A549 (cell line): Measurements from ENCODE around the gene PRKG1. TPM values are rescaled to one million over a fixed set of nuclear protein-coding genes. Genes with fewer than 3 reads are reported as not detected.

Experiments
- ATAC-seq, 2 experiments: fragments of 200-7000 bp in 1 of 2; fragments of >200 bp in 1 of 2; cut with Nextera tagmentation in 1 of 2; cut with Tn5 transposase in 1 of 2; 3 replicates each; pipeline versions ENCODE4 v1.8.0 to v1.9.1; 2018 to 2020; ENCODE audit warnings: mild to moderate bottlenecking in 1 of 2, moderate library complexity in 1 of 2
- CTCF ChIA-PET: fragments of 300-600 bp; sonication (Branson Sonifier 250); formaldehyde crosslinking; extraction: SDS; loops from one replicate; lab custom pipeline; 2021; ENCODE audit warnings: antibody characterized with exemption, inconsistent platforms; lab: Yijun Ruan, JAX
- POLR2A ChIA-PET: fragments of 350-600 bp; formaldehyde crosslinking; extraction: SDS; loops from one replicate; lab custom pipeline; 2021; ENCODE audit warnings: antibody characterized with exemption, inconsistent platforms; lab: Yijun Ruan, JAX
- DNase-seq, 2 experiments: peaks; one replicate each; pipeline versions ENCODE4 v3.0.0 to v3.0.0-alpha.2; 2011 to 2016; ENCODE audit warnings: low read depth in 1 of 2, low spot score in 1 of 2
- FAIRE-seq: peaks from 2 replicates; lab custom pipeline; 2011; peaks lifted over from hg19 to GRCh38; lab: Jason Lieb, UNC
- H3K27ac ChIP-seq, 2 experiments: fragments of >200 bp; sonication (Bioruptor Twin); formaldehyde crosslinking; 3 replicates each; pipeline ENCODE4 v1.5.1; 2016 to 2017
- H3K4me1 ChIP-seq: fragments of >200 bp; sonication (Bioruptor Twin); formaldehyde crosslinking; 3 replicates; pipeline ENCODE4 v1.6.1; 2016
- H3K4me2 ChIP-seq: fragments of >200 bp; sonication (Bioruptor Twin); formaldehyde crosslinking; 3 replicates; pipeline ENCODE4 v1.6.1; 2016
- H3K4me3 ChIP-seq: fragments of >200 bp; sonication (Bioruptor Twin); formaldehyde crosslinking; 3 replicates; pipeline ENCODE4 v1.5.1; 2016
- H3K9me3 ChIP-seq: fragments of >200 bp; sonication (Bioruptor Twin); formaldehyde crosslinking; 3 replicates; pipeline ENCODE4 v1.6.1; 2016
- BCL3 ChIP-seq: fragments of >200 bp; sonication (Bioruptor Twin); formaldehyde crosslinking; IDR thresholded peaks from 3 replicates; pipeline ENCODE4 v1.6.1; 2016
- CBX8 ChIP-seq: fragments of 200-600 bp; sonication (generic); IDR thresholded peaks from 2 replicates; pipeline ENCODE4 v1.6.1; 2016
- CEBPB ChIP-seq, 2 experiments: fragments of >200 bp in 1 of 2; sonication (Bioruptor Twin) in 1 of 2; formaldehyde crosslinking in 1 of 2; IDR thresholded peaks; 2 replicates each; pipeline ENCODE4 v1.6.1; 2012 to 2016
- CHD2 ChIP-seq: fragments of 150-350 bp; IDR thresholded peaks from 2 replicates; pipeline ENCODE4 v1.6.1; 2014; ENCODE audit warnings: low read length; ENCODE audit not compliant: partially characterized antibody
- E2F6 ChIP-seq: IDR thresholded peaks from 2 replicates; pipeline ENCODE4 v1.6.1; 2012; ENCODE audit warnings: low read depth, borderline replicate concordance
- EHMT2 ChIP-seq: fragments of 200-600 bp; sonication (generic); IDR thresholded peaks from 2 replicates; pipeline ENCODE4 v1.6.1; 2016; ENCODE audit warnings: antibody characterized with exemption, low read depth, mild to moderate bottlenecking, moderate library complexity
- ELK1 ChIP-seq: fragments of 150-350 bp; IDR thresholded peaks from 2 replicates; pipeline ENCODE4 v1.6.1; 2014; ENCODE audit warnings: low read depth, mild to moderate bottlenecking, low read length
- HDAC2 ChIP-seq: fragments of 200-600 bp; sonication (generic); IDR thresholded peaks from 2 replicates; pipeline ENCODE4 v1.6.1; 2016
- HMGXB4 ChIP-seq: fragments of 250-450 bp; sonication (Bioruptor Pico); IDR thresholded peaks from 2 replicates; pipeline ENCODE4 v1.5.0; 2021; ENCODE audit warnings: mild to moderate bottlenecking, moderate library complexity, borderline replicate concordance
- HOXA7 ChIP-seq: fragments of 250-450 bp; sonication (Bioruptor Pico); IDR thresholded peaks from 2 replicates; pipeline ENCODE4 v1.5.0; 2020; ENCODE audit warnings: mild to moderate bottlenecking, moderate library complexity
- KDM1A ChIP-seq: fragments of 200-600 bp; sonication (generic); IDR thresholded peaks from 2 replicates; pipeline ENCODE4 v1.6.1; 2016; ENCODE audit warnings: low read depth, mild to moderate bottlenecking
- KDM5A ChIP-seq: fragments of 200-600 bp; sonication (generic); IDR thresholded peaks from 2 replicates; pipeline ENCODE4 v1.6.1; 2016; ENCODE audit warnings: antibody characterized with exemption, mild to moderate bottlenecking
- MAFK ChIP-seq: fragments of 450-650 bp; IDR thresholded peaks from 2 replicates; pipeline ENCODE4 v1.6.1; 2014; ENCODE audit not compliant: partially characterized antibody
- MYC ChIP-seq: IDR thresholded peaks from 2 replicates; pipeline ENCODE4 v1.6.1; 2012; ENCODE audit warnings: mild to moderate bottlenecking, inconsistent platforms, low read length, improper control_type of control experiment, borderline replicate concordance
- NFE2L2 ChIP-seq: fragments of 150-350 bp; conservative IDR thresholded peaks from 2 replicates; pipeline ENCODE4 v1.6.1; 2014; ENCODE audit warnings: low read length
- PHF8 ChIP-seq: fragments of 200-600 bp; sonication (generic); IDR thresholded peaks from 2 replicates; pipeline ENCODE4 v1.6.1; 2016; ENCODE audit warnings: low read depth, mild to moderate bottlenecking, antibody characterized with exemption, moderate library complexity, borderline replicate concordance
- RAD21 ChIP-seq, 2 experiments: fragments of >200 bp in 1 of 2; sonication (Bioruptor Twin) in 1 of 2; formaldehyde crosslinking in 1 of 2; IDR thresholded peaks in 1 of 2; conservative IDR thresholded peaks in 1 of 2; 2 replicates in 1 of 2; 3 replicates in 1 of 2; pipeline ENCODE4 v1.6.1; 2012 to 2018; ENCODE audit warnings: inconsistent platforms in 1 of 2
- RNF2 ChIP-seq: fragments of 200-600 bp; sonication (generic); IDR thresholded peaks from 2 replicates; pipeline ENCODE4 v1.6.1; 2016; ENCODE audit warnings: low read depth, mild to moderate bottlenecking, antibody characterized with exemption, moderate library complexity, borderline replicate concordance
- SREBF2 ChIP-seq: fragments of 450-650 bp; IDR thresholded peaks from 2 replicates; pipeline ENCODE4 v1.6.1; 2014; ENCODE audit warnings: mild to moderate bottlenecking, moderate library complexity
- TFCP2L1 ChIP-seq: fragments of 250-450 bp; sonication (Bioruptor Pico); IDR thresholded peaks from 2 replicates; pipeline ENCODE4 v1.5.0; 2021; ENCODE audit warnings: mild to moderate bottlenecking
- USF2 ChIP-seq: fragments of 450-650 bp; IDR thresholded peaks from 2 replicates; pipeline ENCODE4 v1.6.1; 2014; ENCODE audit warnings: antibody characterized with exemption
- ZFP36 ChIP-seq: fragments of 450-650 bp; IDR thresholded peaks from 2 replicates; pipeline ENCODE4 v1.6.1; 2014; ENCODE audit warnings: borderline replicate concordance; ENCODE audit not compliant: partially characterized antibody
- WGBS: methylation state at CpG from one replicate; pipeline ENCODE4 v1.1.6; 2017; ENCODE audit errors: missing lambda C conversion rate; 5-methylcytosine and 5-hydroxymethylcytosine counted together
- polyA plus RNA-seq, 4 experiments: library from polyadenylated mRNA; depleted of rRNA in 3 of 4; stranded (reverse); fragments of >200 nt; fragmentation: RNase III in 1 of 4; extraction: RNeasy Plus Mini Kit Qiagen cat#74134 plus additional on column Dnase treatment in 1 of 4; gene quantifications; 2 replicates in 3 of 4; 3 replicates in 1 of 4; pipeline ENCODE4 v1.2.3, GENCODE V29; 2011 to 2017

PRKG1 gene
- polyA plus RNA-seq, 2 of the 4 experiments (the other 2 are of a cell fraction) = not detected

GRCh38 chr10:51876979-51877378 lies 802.7 kb downstream of the PRKG1 start:
- ChIA-PET POLR2A (no interaction called here), CTCF (no interaction called here)
- Histone ChIP-seq H3K4me2 (no peak overlapping the region), H3K4me3 (no peak overlapping the region), H3K27ac (no peak overlapping the region), H3K4me1 (no peaks in the 10 kb centered on the region), H3K9me3 (no peaks in the 10 kb centered on the region)
- no peak for ATAC-seq
- DNase-seq = no peak
- TF ChIP-seq HOXA7 (CRISPR knock-in tag) (no peak), RNF2 (no peak), ZFP36 (no peak), BCL3 (no peak), MYC (no peak), MAFK (no peak), CHD2 (no peak)
- no peak for FAIRE-seq
- WGBS = 55% methylated on average over 2 of the region's 2 CpGs

GRCh38 chr10:51877636-51878035 lies 803.3 kb downstream of the PRKG1 start:
- no peaks in the 10 kb centered on the region for H3K4me1 ChIP-seq
- no peak overlapping the region for H3K27ac ChIP-seq
- TF ChIP-seq NFE2L2 = no peak
- TF ChIP-seq MAFK = no peak
- no peak for TF ChIP-seq RAD21 (conservative IDR thresholded peaks at IDR 0.05 in 1 of 2, IDR thresholded peaks at IDR 0.05 in 1 of 2)
- TF ChIP-seq KDM1A = no peak
- TF ChIP-seq CEBPB (IDR thresholded peaks at IDR 0.05) = no peak
- TF ChIP-seq SREBF2 = no peak
- no peak for TF ChIP-seq ELK1
- TF ChIP-seq HDAC2 = no peak
- TF ChIP-seq USF2 = no peak
- TF ChIP-seq, all 56 proteins: peak for 0
- FAIRE-seq = no peak
- DNase-seq = no peak
- H3K9me3 ChIP-seq = no peaks in the 10 kb centered on the region
- no peak for ATAC-seq
- ChIA-PET CTCF (no interaction called here), POLR2A (no interaction called here)
- 9% methylated on average over 1 of the region's 1 CpG for WGBS
- no peak overlapping the region for H3K4me3 ChIP-seq
- no peak overlapping the region for H3K4me2 ChIP-seq

GRCh38 chr10:51878695-51879094 lies 804.4 kb downstream of the PRKG1 start:
- TF ChIP-seq ELK1 (no peak), E2F6 (no peak), PHF8 (no peak), HMGXB4 (CRISPR knock-in tag) (no peak), KDM5A (no peak), BCL3 (no peak), CBX8 (no peak), TFCP2L1 (CRISPR knock-in tag) (no peak), SREBF2 (no peak), EHMT2 (no peak)
- no peak overlapping the region for H3K4me3 ChIP-seq
- POLR2A ChIA-PET = no interaction called here
- no peaks in the 10 kb centered on the region for H3K4me1 ChIP-seq
- DNase-seq (no peak), FAIRE-seq (no peak), ATAC-seq (no peak)
- H3K9me3 ChIP-seq = no peaks in the 10 kb centered on the region
- no peak overlapping the region for H3K4me2 ChIP-seq
- CTCF ChIA-PET = no interaction called here
- H3K27ac ChIP-seq = no peak overlapping the region
